Activated CD8-positive, alpha-beta memory T cell treated with anti-CD3 and anti-CD28 coated beads, Interleukin-2, amount 50 U/mL, for 4 hours (primary cell): Measurements from ENCODE around the gene UBE2V1.
"Not testable (repeated sequence)": the region's sequence is repeated elsewhere in the genome, so short reads cannot be mapped to it uniquely, and the experiment has no call there.

ENCODE experiments used
- DNase-seq: peaks from one replicate; pipeline ENCODE4 v3.0.0-alpha.2; 2020

The UBE2V1 gene

DNA sequence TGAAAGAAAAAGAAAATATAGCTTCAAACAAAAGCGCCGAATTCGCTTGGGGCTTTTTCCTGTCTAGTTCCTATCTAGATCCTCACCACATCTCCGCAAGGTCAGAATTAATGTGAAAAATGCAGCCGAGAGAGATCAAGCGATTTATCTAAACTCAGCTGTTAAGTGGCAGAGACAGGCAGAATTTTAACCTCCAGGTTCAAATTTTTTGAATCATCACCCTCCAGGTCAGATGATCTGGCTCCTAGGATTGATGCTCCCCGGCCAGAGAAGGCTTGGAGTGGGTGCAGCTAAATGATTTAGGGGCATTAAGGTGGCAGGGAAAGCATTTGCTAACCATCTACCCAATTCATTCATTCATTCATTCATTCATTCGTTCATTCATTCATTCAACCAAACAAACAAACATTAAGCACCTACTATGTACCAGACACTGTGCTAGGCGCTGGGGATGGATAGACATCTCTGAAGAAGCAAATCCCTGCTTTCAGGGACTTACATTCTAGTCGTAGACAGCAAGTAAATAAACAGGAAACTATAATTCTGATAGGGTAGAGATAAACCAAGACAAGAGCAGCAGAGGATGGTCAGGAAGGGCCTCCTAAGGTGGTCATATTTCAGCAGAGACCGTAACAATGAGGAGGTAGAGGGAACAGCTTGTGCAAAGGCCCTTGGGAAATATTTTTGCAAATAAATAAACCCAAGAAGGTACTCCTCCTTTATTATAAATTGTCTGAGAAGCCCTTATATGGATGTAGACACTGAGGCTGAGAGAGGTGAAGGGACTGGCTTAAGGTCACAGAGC, 672 bp upstream of the UBE2V1 start:
- no peak for DNase-seq

DNA sequence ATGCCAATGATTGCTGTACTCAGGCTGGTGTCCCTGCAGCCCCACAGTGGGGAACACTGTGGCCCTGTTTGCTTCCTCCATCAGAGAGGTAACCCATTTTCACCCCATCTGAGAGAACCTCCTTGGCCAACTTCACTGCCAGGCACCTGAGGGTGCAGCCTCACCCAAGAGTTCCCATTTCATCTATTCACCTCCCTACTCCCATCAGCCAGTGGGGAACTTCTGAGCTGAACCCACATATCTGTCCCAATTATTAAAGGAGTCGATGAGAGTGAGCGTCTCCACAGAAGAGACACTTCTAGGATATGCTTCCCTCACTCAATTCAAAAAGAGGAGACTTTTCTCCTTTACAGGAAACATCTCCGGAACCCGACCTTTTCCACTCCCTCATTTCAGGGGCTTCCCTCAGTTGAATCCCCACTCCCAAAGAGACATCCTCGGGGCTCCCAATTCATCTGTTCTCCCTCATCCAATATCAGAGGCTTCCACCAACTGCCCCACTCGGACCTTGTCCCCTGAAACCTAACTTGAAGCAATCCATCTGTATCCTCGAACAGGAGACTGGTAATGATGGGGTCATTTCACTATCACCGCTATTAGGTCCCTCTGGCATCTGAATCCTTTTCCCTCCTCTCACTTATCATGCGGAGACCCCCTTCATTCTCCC, 988 bp downstream of the UBE2V1 start:
- peak; percentile 9 for DNase-seq

DNA sequence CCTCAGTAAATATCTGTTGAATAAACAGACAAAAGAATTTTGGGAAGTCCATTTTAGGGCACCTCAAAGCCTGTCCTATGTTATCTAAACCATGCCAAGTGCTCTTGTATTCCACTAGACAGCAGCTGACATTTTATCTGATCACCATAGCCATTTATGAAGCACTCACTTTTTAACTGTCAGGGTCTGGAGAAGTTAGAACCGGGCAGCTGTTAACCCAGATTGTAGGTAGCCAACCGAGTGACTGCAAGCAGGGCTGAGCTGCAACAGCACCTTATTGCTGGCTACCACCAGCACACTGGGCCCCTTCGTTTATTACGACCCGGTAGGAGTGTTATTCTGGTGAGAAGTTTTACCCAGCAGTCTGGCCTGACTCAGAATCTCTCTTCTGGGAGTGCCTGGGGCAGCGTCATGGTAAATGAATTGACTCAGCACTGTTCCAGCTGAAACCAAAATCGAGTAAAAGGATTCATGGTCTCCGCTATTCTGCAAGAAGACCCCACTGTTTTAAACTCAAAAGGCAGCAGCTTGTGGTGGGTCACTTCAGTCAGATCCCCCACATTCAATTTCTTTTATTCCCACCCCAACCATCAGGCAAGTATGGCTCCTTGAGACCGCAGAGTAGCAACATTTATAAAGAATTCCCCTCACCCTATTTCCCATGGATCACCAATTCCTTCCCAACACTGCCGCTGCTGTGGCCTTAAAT, 1.7 kb downstream of the UBE2V1 start:
- peak; percentile 41 for DNase-seq

DNA sequence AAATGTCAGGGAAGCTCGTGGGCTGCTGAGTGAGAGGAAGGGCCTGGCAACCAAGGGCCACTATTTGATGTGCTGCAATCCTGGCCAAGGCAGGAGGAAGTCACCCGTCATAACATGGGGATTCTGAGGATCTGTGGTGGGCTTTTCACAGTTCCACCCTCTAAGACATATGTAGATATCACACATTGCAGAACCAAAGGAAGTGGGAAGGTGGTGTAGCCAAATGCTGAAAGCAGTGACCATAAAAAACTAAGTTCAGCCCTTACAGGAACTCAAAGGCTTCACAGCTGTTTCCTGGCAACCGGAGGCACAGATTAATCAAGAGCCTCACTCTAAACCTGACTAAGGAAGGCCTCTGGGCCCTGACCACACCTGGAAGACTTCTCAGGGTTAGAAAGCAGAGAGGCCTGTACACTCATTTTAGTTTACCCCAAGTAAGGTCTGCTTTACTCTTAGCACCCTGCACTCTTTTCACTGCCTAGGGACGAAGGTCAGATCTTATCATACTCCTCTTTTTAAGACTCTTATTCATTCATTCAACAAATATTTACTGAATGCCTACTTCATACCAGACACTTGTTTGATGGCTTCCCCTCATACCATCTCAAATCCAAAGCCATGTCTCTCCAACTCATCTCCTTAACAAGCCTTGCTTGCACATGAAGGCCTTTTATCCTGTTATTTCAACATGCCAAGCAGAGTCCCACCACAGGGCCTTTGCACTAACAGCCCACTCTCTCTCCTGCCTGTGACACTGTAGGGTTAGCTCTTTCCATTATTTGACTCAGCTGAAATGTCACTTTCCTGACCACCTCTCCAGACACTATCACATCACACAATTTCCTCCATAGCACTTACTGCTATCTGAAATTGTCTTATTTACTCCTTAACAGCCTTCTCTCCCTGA, 2.6 kb downstream of the UBE2V1 start:
- DNase-seq: peak; percentile 18

DNA sequence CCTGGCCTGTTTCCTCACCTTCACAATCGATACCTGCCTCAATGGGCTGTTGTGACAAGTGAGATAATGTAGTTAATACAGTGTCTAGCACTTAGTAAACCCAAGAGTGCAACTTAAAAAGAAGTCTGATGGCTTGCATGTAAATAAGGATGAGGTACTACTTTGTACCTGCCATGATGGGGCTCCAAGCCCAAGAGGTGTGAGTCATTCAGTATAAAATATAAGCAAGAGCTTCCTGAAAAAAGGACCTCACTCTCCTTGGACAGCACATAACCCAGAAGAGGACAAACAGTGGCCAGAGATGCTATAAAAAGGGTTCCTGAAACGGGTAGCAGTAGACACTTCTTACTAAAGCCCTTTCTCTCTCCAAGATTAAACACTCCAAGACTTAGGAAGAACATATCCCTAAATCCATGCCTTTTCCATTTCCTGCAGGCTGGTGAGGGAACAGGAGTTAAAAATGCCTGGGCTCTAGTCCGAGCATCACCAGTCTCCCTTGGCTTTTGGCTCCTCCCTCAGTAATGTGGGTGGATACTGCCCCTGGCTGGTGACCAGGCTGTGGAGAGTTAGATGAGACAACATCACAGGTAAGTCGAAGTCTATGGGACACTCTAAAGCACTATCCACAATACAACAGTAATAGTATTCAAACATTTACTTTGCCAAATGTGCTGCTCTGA, 4.3 kb downstream of the UBE2V1 start:
- DNase-seq: no peak

DNA sequence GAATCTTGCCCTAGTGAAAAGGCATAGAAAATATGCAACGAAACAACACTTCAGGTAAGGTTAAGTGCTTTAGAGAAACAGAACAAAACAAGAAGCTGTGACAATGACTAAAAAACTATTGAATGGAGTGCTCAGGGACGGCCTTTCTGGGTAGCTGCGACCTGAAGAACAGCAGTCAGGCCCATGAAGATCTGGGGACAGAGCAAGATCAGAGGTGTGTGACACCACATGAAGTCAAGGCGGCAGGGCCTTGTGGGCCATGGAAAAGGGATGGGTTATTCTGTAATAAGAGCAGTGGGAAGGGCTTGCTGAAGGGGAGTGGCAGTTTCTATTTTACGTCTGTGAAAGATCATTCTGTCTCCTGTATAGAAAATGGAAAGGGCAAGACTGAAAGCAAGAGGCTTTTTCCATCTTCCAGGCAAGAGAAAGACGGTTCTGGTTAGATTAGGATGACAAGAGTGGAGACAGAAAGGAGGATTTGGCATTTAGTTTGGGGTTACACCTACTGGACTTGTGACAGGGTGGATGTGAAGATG, 5.1 kb downstream of the UBE2V1 start:
- DNase-seq: no peak

DNA sequence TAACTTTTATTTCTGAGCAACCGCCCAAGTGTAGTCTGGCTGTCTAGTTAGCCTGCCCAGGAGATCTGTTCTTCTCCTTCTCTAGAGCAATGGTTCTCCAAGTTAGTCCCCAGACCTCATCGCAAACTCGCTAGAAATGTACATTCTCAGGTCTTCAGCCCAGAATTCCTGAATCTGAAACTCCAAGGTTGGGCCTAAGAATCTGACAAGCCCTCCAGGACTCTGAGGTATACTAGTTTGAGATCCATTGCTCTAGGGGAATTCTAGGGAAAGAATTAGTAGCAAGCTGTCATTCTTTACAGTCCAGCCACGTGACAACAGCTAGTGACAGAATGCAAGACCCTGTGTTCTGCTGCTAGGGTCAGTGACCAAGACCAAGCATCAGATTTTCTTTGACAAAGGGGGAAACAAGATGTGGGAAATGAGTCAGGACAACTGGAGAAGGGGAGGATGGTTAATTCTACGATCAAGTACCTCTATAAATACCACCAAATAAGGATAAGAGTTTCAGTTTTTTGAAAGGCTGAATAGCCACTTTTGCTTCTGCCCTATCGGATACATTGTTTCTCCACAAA, 5.8 kb downstream of the UBE2V1 start:
- no peak for DNase-seq

DNA sequence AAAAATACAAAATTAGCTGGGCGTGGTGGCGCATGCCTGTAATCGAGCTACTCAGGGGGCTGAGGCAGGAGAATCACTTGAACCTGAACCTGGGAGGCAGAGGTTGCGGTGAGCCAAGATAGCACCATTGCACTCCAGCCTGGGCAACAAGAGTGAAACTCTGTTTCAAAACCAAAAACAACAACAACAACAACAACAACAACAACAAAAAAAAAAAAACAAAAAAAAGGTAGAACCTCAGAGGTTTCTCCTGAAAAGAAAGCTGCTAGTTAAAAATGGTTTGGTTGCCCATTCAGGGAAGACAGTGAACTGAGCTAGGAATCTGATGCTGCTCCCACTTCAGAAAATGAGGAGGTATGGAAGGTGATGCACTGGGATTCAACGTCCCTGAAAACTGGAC, 6.3 kb downstream of the UBE2V1 start:
- DNase-seq: not testable (repeated sequence)

DNA sequence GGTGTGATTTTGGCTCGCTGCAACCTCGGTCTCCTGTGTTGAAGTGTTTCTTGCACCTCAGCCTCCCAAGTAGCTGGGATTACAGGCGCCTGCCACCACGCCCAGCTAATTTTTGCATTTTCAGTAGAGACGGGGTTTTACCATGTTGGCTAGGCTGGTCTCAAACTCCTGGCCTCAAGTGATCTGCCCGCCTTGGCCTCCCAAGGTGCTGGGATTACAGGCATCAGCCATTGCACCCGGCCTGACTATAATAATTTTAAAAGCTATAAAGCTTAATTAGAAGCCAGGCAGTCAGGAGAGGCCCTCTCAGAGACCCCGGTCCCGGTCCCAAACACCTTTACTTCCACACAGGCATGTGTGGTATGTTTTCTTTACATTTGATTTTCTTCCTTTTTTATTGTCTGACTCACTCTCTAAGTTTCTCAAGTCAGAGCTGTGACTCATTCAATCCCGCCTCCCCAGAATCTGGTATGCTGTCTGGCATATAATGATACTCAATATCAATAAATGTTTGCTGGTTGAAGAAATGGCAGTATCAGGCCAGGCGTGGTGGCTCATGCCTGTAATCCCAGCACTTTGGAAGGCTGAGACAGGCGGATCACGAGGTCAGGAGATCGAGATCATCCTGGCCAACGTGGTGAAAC, 9.4 kb downstream of the UBE2V1 start:
- DNase-seq: peak; percentile 52

DNA sequence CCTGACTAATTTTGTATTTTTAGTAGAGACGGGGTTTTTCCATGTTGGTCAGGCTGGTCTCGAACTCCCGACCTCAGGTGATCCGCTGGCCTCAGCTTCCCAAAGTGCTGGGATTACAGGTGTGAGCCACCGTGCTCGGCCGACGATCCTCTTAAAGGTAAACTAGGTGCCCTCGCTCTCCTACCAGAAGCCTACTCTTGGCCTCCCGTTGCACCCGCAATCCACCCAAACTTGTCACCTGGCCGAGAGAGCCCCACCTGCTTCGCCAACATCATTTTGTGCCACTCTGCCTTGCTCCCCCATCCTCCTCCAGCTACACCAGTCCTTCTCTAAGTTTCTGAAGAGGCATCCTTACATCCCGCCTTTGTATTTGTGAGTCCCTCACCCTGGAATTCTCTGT, 10.4 kb downstream of the UBE2V1 start:
- not testable (repeated sequence) for DNase-seq

DNA sequence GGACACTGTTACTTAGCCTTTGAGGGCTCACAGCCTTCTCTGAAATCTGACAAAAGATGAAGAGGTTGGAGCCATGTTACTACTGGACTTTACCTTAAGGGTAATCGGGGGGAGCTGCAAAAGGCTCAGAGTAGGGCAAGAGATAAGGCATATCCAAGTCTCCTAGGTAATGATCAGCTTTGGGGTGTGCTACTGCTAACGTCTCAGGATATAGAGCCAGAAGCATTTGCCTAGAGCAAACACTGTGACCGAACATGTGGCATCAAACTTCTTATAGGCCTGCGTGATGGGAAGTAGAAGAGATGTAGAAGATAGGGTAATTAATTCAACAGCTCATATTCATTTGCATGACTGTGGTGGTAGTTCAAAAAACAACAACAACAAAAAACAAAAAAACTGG, 11.1 kb downstream of the UBE2V1 start:
- no peak for DNase-seq

DNA sequence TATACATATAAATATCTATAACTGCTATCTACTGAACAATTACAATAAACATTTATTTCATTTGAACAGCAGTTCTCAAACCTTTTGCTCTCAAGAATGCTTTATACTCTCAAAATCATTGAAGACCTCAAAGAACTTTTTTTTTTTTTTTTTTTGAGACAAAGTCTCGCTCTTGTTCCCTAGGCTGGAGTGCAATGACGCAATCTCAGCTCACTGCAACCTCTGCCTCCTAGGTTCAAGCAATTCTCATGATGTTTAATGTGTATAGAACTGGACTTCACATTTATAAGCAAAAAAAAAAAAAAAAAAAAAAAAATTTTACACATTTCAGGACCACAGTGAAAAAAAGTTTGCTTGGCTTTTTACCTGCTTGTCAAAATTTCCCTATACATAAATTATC, 11.7 kb downstream of the UBE2V1 start:
- DNase-seq: no peak

DNA sequence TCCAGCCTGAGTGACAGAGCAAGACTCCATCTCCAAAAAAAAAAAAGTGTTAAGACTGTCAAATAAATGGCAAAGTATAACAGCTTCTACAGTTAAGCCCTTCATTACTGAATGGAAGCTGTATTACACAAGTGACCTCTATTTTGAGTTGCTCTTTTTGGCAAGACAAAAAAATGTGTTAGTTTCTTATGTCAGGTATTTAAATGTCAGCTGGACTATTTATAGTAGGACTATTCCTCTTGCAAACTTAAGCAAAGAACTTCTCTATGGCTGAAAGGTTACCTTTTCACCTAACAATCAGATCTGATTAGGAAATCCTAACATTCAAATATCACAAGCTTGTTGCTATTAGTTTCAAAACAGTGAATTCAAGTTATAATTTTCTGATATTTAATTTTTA, 12.4 kb downstream of the UBE2V1 start:
- no peak for DNase-seq

DNA sequence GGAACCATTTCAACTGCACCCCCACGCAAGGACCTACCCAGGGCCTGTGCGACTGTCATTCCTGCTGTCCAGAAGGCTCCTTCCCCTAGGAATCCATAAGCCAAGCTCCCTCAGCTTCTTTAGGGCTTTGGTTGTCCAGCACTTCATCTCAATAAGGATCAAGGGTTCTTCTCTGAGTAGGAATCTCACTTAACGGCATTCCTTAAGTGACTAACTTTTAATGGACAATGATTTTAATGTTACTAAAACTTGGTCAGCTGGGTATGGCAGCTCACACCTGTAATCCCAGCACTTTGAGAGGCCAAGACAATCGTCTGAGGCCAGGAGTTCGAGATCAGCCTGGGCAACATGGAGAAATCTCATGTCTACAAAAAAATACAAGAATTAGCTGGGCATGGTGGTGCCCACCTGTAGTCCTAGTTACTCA, 13.4 kb downstream of the UBE2V1 start:
- DNase-seq: no peak

DNA sequence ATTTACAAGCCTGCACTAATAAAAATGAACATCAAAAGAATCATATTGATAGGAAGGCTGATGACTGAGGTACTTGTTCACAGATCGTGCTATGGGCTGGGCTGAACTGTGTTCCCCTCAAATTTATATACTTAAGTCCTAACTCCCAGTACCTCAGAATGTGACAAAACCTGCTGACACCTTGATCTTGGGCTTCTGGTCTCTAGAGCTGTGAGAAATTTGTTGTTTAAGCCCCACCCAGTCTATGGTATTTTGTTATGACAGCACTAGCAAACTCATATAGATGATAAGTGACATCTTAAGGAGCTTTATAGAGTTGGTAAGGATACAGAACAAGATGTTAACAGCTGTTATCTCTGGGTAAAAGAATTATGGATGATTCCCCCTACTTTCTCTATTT, 13.8 kb downstream of the UBE2V1 start:
- DNase-seq: no peak

DNA sequence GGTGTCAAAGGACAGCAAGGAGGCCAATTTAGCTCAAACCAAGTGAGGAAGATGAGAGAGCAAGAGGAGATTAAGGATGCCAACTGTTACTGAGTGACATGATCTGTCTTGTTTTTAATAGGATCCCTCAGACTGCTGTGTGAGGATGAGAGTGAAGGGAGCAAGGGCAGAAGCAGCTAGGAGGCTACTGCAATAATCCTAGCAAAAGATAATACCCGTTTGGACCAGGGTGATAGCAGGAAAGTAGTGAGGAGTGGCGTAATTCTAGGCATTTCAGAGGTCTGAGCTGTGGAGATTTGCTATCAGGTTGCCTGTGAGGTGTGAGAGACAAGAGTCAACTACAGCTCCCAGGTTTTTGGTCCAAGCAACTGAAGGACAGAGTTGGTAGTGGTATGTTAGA, 14.7 kb downstream of the UBE2V1 start:
- no peak for DNase-seq

DNA sequence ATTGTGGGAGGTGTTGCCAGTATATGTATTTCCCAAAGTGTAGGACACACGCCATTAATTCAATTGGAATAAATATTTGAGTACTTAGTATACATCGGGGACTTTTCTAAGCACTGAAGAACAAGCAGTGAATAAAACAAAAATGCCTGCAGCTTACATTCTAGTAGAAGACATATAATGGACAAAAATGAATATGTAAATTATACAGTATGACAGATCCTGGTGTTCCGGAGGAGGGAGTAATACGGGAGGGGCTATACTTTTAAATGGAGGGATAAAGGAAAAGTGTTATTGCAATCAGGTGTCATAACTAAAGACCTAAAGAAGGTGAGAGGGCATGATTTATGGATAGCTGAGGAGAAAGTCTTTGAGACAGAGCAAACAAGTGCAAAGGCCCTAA, 15.1 kb downstream of the UBE2V1 start:
- no peak for DNase-seq

DNA sequence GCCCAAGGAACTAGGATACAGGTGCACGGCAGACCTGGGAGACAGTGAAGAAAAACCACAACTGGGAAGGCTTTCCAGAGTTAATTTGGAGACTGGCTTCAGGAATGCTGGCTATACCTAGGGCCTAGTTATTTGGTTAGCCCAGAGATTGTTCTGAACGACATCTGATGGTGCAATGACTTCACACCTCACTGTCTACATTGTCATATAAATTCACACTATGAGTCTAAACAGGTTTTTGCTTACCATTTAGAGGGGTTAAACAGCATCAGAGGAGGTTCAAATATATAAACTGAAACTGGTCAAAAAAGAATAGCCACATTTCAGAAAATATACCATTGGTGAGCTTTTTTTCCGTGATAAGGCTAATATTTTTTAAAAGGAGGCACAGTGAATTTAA, 16.7 kb downstream of the UBE2V1 start:
- no peak for DNase-seq

DNA sequence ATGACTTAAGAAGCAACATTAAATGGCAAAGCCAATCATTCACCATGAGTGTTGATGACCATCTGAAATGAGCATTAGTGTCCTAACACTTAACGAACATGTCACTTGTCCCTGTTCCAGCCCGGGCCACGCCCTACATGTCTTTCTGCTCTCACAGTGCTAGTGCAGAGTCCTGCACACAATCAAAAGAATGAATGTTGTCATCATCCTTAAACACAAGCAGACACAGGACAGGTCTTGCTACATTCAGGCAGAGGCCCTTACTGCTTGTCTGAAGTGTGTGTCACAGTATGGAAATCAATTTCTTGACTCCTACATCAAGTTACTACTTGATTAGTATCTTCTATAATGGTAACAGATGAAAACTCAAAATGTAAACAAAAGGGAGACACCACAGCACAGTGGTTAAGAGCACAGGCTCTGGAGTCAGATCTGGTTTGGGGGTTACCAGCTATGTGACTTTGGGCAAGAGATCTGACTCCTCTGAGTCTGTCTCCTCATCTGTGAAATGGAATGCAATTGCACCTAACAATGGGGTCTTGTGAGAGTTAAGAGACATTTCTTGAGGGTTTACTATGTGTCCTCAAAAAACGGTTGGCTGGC, 17.4 kb downstream of the UBE2V1 start:
- no peak for DNase-seq

DNA sequence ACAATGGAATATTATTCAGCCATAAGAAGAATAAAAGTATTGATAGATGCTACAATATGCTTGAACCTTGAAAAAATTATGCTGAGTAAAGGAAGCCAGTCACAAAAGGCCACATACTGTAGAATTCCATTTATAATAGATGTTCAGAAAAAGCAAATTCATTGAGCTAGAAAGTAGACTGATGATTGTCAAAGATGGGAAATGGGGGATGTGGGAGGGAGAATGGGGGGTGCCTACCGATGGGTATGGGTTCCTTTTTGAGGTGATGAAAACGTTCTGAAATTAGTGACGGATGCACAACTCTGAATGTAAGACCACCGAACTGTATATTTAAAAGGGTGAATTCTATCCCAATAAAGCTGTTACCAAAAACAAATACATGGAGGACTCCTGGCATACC, 18.4 kb downstream of the UBE2V1 start:
- no peak for DNase-seq

DNA sequence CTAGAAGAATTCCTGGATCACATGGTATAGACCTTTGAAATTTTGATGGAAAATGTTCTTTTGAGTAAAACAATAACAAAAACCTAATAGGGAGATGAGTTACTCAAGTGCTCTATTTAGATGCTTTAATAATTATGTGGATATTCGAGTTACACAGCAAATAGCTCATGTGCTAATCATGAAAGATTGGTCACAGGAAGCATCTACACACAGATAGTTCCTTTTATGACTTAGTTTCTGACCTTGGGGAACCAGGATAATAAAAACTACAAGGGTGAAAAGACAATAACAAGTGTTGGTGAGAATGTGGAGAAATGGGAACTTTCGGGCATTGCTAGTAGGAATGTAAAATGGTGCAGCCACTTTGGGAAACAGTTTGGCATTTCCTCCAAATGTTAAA, 19.7 kb downstream of the UBE2V1 start:
- no peak for DNase-seq
